Stomach smooth muscle (tissue), 2 donors: ENCODE measurements around the gene AGTR1.
"Not testable (repeated sequence)": the region's sequence is repeated elsewhere in the genome, so short reads cannot be mapped to it uniquely, and the experiment has no call there.

Experiments used
- H3K27ac ChIP-seq: one replicate; pipeline ENCODE4 v1.7.0; 2013; ENCODE audit warnings: mild to moderate bottlenecking, low read length, inconsistent platforms
- H3K27me3 ChIP-seq, 2 donors: one replicate each; pipeline ENCODE4 v1.7.0; 2013; ENCODE audit warnings: low read length in 2 of 2; ENCODE audit not compliant: insufficient read depth in 2 of 2, control insufficient read depth in 1 of 2
- H3K36me3 ChIP-seq, 2 donors: one replicate each; pipeline ENCODE4 v1.7.0; 2013; ENCODE audit warnings: low read length in 2 of 2; ENCODE audit not compliant: control insufficient read depth in 2 of 2, insufficient read depth in 2 of 2
- H3K4me1 ChIP-seq: one replicate; pipeline ENCODE4 v1.7.0; 2013; ENCODE audit warnings: low read length; ENCODE audit not compliant: control insufficient read depth, insufficient read depth
- H3K4me3 ChIP-seq, 2 donors: one replicate each; pipeline ENCODE4 v1.7.0; 2013; ENCODE audit warnings: low read length in 2 of 2
- H3K9ac ChIP-seq, 2 donors: one replicate each; pipeline ENCODE4 v1.7.0; 2013; ENCODE audit warnings: low read length in 2 of 2, mild to moderate bottlenecking in 1 of 2
- H3K9me3 ChIP-seq, 2 donors: one replicate each; pipeline ENCODE4 v1.7.0; 2013; ENCODE audit warnings: low read length in 2 of 2; ENCODE audit not compliant: control insufficient read depth in 2 of 2
- donor health status: healthy.
- donor health status: Pancreatic carcinoma.

AGTR1 gene

GRCh38 chr3:148758303-148758884 is 60.7 kb downstream of the AGTR1 start:
- no peak overlapping the region for H3K4me3 ChIP-seq
- peaks cover 0 to 2% of the 10 kb centered on the region in 2 donors for H3K27me3 ChIP-seq

DNA sequence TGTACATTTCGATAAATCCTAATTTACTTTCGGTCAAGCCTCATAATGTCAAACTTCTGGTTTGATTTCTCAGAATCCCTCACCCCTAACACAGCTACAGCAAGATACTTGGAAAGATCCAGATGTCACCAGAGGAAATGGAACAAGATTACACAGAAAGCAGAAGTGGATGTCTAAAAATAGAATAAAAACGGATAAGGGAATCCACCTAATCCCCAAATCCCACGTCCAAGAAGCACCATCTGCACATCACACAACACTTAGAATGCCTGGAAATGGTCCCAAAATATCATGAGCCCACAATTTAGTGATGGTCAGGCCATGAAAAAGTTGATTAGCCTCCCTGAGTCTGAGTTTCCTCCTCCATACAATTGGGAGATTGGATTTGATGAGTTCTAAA is 61.7 kb downstream of the AGTR1 start:
- no peak overlapping the region for H3K27ac ChIP-seq
- no peaks in the 10 kb centered on the region for H3K9me3 ChIP-seq
- no peak overlapping the region for H3K4me3 ChIP-seq
- H3K27me3 ChIP-seq, result peaks cover 0 to 2% of the 10 kb centered on the region in 2 donors
- no peaks in the 10 kb centered on the region for H3K36me3 ChIP-seq
- H3K9ac ChIP-seq, result no peak overlapping the region
- no peaks in the 10 kb centered on the region for H3K4me1 ChIP-seq

More at GRCh38 chr3:148758303-148758884, 60.7 kb downstream of the AGTR1 start:
- H3K36me3 ChIP-seq, result no peaks in the 10 kb centered on the region
- H3K9ac ChIP-seq, result no peak overlapping the region
- no peak overlapping the region for H3K27ac ChIP-seq
- H3K9me3 ChIP-seq, result no peaks in the 10 kb centered on the region
- H3K4me1 ChIP-seq, result no peaks in the 10 kb centered on the region

- Histone ChIP-seq H3K9me3 (no peaks in the 10 kb centered on the region), H3K4me1 (no peaks in the 10 kb centered on the region)
Measured at GRCh38 chr3:148763156-148763680, 65.5 kb downstream of the AGTR1 start.

DNA sequence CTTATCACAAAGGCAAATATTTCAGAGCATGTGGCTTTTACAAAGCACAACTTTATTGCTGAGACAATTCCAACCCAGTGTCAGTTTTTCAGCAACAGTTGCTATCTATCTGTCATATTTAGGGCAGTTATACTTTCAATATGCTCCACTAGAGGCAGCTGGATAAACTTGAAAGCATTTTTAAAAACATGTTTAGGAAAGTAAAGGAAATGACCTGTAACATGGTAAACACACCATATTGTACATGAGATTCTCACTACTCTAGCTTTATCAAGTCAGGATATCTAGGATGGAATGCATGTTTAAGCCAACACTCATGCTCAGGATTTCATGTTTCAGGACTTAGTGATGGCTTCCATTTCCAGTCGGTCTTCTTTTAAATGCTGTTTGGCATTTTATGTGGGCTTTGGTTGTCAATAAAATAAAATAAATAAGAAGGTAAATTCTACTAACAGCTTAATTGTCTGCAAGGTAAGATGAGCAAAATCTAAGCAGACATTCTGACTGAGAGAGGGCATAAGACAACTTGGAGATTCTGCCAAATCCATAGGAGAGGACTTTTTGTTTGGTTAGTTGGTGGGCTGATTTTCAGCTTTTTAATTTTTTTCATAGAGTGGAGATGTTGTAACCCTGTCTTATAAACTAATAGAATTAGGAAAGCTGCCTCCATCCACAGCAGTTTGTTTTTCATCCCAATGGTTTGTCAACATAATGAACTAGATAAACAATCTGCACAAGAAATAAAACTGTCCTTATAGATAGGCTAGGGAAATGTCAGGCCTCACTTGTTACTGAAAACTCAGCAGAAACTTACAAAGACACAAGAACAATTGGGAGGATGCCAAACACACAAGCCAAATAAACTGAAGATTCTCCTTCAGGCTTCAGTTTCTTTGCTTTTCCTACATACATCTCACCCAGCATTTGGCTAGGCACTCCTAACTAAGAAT is 66.6 kb downstream of the AGTR1 start:
- Histone ChIP-seq H3K9me3 (no peaks in the 10 kb centered on the region), H3K27ac (no peak overlapping the region), H3K4me3 (no peak overlapping the region), H3K27me3 (no peaks in the 10 kb centered on the region), H3K36me3 (no peaks in the 10 kb centered on the region), H3K9ac (no peak overlapping the region), H3K4me1 (no peaks in the 10 kb centered on the region)

More at GRCh38 chr3:148763156-148763680, 65.5 kb downstream of the AGTR1 start:
- Histone ChIP-seq H3K9ac (no peak overlapping the region), H3K27ac (no peak overlapping the region), H3K36me3 (no peaks in the 10 kb centered on the region), H3K27me3 (no peaks in the 10 kb centered on the region), H3K4me3 (no peak overlapping the region)

- no peaks in the 10 kb centered on the region for H3K9me3 ChIP-seq
- H3K27ac ChIP-seq, result no peak overlapping the region
- H3K4me1 ChIP-seq, result no peaks in the 10 kb centered on the region
- H3K9ac ChIP-seq, result no peak overlapping the region
- H3K4me3 ChIP-seq, result no peak overlapping the region
- no peaks in the 10 kb centered on the region for H3K36me3 ChIP-seq
- H3K27me3 ChIP-seq, result no peaks in the 10 kb centered on the region
Measured at GRCh38 chr3:148772361-148772760, 74.7 kb downstream of the AGTR1 start.

GRCh38 chr3:148772835-148773234 is 75.1 kb downstream of the AGTR1 start:
- no peaks in the 10 kb centered on the region for H3K9me3 ChIP-seq
- H3K9ac ChIP-seq, result no peak overlapping the region
- H3K36me3 ChIP-seq, result no peaks in the 10 kb centered on the region
- H3K27ac ChIP-seq, result no peak overlapping the region
- no peaks in the 10 kb centered on the region for H3K27me3 ChIP-seq
- H3K4me3 ChIP-seq, result no peak overlapping the region
- H3K4me1 ChIP-seq, result no peaks in the 10 kb centered on the region

DNA sequence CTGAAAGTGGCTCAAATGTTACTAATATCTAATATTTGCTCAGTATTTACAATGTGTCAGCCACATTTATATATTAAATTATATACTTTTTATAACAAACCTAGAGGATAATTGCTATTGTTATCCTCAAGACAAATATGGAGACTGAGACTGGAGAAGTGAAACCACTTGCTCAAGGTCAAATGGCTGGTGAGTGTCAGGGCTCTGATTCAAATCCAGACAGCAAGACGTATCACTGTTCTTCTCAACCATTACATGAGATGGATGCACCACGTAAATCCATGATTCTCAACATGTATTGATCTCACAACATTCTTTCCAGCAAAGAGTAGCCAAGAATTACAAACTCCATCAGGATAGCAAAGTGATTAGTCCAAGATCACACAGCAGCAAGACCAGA is 76.1 kb downstream of the AGTR1 start:
- Histone ChIP-seq H3K27me3 (no peaks in the 10 kb centered on the region), H3K4me3 (no peak overlapping the region), H3K27ac (no peak overlapping the region), H3K4me1 (no peaks in the 10 kb centered on the region), H3K36me3 (no peaks in the 10 kb centered on the region), H3K9ac (no peak overlapping the region), H3K9me3 (no peaks in the 10 kb centered on the region)

DNA sequence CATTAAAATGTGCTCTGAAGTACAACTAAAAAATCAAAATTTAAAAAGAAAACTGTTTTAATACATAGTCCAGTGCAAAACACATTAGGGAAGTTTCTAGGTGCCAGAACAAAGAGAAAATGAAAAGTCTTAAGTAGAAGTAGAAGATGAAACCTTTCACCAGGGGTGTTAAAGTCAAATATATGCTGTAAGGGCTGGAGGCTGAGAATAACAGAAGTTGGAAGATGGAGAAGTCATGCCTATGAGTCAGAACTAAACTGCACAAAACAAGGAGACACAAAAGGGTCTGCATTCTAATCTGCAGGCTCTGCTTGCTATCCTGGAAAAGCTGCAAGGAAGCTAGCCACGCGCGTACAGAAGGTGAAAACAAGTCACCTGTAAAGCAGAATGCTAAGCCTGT is 81.2 kb downstream of the AGTR1 start:
- Histone ChIP-seq H3K4me3 (no peak overlapping the region), H3K9me3 (no peaks in the 10 kb centered on the region), H3K36me3 (no peaks in the 10 kb centered on the region), H3K4me1 (no peaks in the 10 kb centered on the region), H3K27me3 (no peaks in the 10 kb centered on the region), H3K9ac (no peak overlapping the region), H3K27ac (no peak overlapping the region)

DNA sequence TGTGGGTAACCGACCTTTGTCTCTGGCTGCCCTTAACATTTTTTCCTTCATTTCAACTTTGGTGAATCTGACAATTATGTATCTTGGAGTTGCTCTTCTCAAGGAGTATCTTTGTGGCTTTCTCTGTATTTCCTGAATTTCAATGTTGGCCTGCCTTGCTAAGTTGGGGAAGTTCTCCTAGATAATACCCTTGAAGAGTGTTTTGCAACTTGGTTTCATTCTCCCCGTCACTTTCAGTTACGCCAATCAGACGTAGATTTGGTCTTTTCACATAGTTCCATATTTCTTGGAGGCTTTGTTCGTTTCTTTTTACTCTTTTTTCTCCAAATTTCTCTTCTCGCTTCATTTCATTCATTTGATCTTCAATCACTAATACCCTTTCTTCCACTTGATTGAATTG is 87.3 kb downstream of the AGTR1 start:
- not testable (repeated sequence) for H3K27ac ChIP-seq, H3K4me1 ChIP-seq, H3K9ac ChIP-seq, H3K9me3 ChIP-seq, H3K4me3 ChIP-seq, H3K27me3 ChIP-seq, H3K36me3 ChIP-seq

GRCh38 chr3:148786159-148786558 is 88.5 kb downstream of the AGTR1 start:
- H3K9ac ChIP-seq, H3K4me3 ChIP-seq, H3K9me3 ChIP-seq, H3K36me3 ChIP-seq, H3K4me1 ChIP-seq, H3K27ac ChIP-seq, H3K27me3 ChIP-seq: not testable (repeated sequence)

GRCh38 chr3:148789146-148789545 is 91.4 kb downstream of the AGTR1 start:
- H3K27ac ChIP-seq, result no peak overlapping the region
- H3K36me3 ChIP-seq, result no peaks in the 10 kb centered on the region

More at GRCh38 chr3:148789146-148789545, 91.4 kb downstream of the AGTR1 start:
- no peak overlapping the region for H3K9ac ChIP-seq
- H3K9me3 ChIP-seq, result no peaks in the 10 kb centered on the region
- no peaks in the 10 kb centered on the region for H3K27me3 ChIP-seq
- no peak overlapping the region for H3K4me3 ChIP-seq
- H3K4me1 ChIP-seq, result peaks cover 2% of the 10 kb centered on the region
